Measurements from ENCODE around the gene VIPR2. TPM values are rescaled to one million over a fixed set of nuclear protein-coding genes. Genes with fewer than 3 reads are reported as not detected.
A peak's percentile ranks its signal among the peaks of the same experiment; 100 is the strongest.

VIPR2 gene
- total RNA-seq, 1 donor from 2014 or later, result 4.5 TPM

GRCh38 chr7:159143780-159144757 lies 598 bp downstream of the VIPR2 start:
- Histone ChIP-seq H3K9me3 (no peaks in the 10 kb centered on the region), H3K4me3 (peak overlapping the region; percentile 48), H3K4me1 (peaks cover 10% of the 10 kb centered on the region), H3K36me3 (no peaks in the 10 kb centered on the region), H3K27ac (no peak overlapping the region), H3K27me3 (peaks cover 45% of the 10 kb centered on the region)
- ATAC-seq (no peak), DNase-seq (no peak)
- TF ChIP-seq CTCF (IDR thresholded peaks at IDR 0.05), result no peak
- intact Hi-C loops (cut with DNase I), result no loop called here

GRCh38 chr7:159142730-159143129 lies 1.9 kb downstream of the VIPR2 start:
- H3K36me3 ChIP-seq, result no peaks in the 10 kb centered on the region
- no peak for TF ChIP-seq CTCF (IDR thresholded peaks at IDR 0.05)
- peaks cover 10% of the 10 kb centered on the region for H3K4me1 ChIP-seq
- intact Hi-C loops (cut with DNase I), result no loop called here
- no peak for DNase-seq
- no peak overlapping the region for H3K4me3 ChIP-seq
- H3K27ac ChIP-seq, result no peak overlapping the region
- H3K9me3 ChIP-seq, result no peaks in the 10 kb centered on the region
- ATAC-seq, result no peak
- peaks cover 51% of the 10 kb centered on the region for H3K27me3 ChIP-seq

- intact Hi-C loops (cut with DNase I), result no loop called here
- DNase-seq (no peak), ATAC-seq (no peak)
- H3K4me1 ChIP-seq, result peaks cover 10% of the 10 kb centered on the region
- H3K27me3 ChIP-seq, result peaks cover 53% of the 10 kb centered on the region
- no peak for TF ChIP-seq CTCF (IDR thresholded peaks at IDR 0.05)
- H3K9me3 ChIP-seq, result no peaks in the 10 kb centered on the region
- no peaks in the 10 kb centered on the region for H3K36me3 ChIP-seq
- no peak overlapping the region for H3K27ac ChIP-seq
- no peak overlapping the region for H3K4me3 ChIP-seq
Measured at GRCh38 chr7:159142199-159142598, 2.5 kb downstream of the VIPR2 start.

GRCh38 chr7:159141660-159142059 lies 3.0 kb downstream of the VIPR2 start:
- Histone ChIP-seq H3K36me3 (no peaks in the 10 kb centered on the region), H3K27me3 (peaks cover 58% of the 10 kb centered on the region), H3K4me1 (peaks cover 10% of the 10 kb centered on the region), H3K27ac (no peak overlapping the region), H3K4me3 (no peak overlapping the region), H3K9me3 (no peaks in the 10 kb centered on the region)
- ATAC-seq (no peak), DNase-seq (no peak)
- TF ChIP-seq CTCF (IDR thresholded peaks at IDR 0.05), result no peak
- intact Hi-C loops (cut with DNase I), result no loop called here

GRCh38 chr7:159141167-159141566 lies 3.5 kb downstream of the VIPR2 start:
- DNase-seq (no peak), ATAC-seq (no peak)
- Histone ChIP-seq H3K27ac (no peak overlapping the region), H3K4me3 (no peak overlapping the region), H3K4me1 (peaks cover 10% of the 10 kb centered on the region), H3K9me3 (no peaks in the 10 kb centered on the region), H3K36me3 (no peaks in the 10 kb centered on the region), H3K27me3 (peaks cover 54% of the 10 kb centered on the region)
- intact Hi-C loops (cut with DNase I), result no loop called here
- no peak for TF ChIP-seq CTCF (IDR thresholded peaks at IDR 0.05)

Measured in upper lobe of right lung (tissue), 1 donor.